ENCODE results near the gene DPYSL5.

Gene DPYSL5

GRCh38 chr2:26957041-26957440 lies 109.1 kb downstream of the DPYSL5 start:
- DNase-seq (ENCODE audit: low read depth in 1 of 2, low spot score in 1 of 2) = no peak

- no peak for DNase-seq (ENCODE audit: low read depth in 1 of 2, low spot score in 1 of 2)
Measured at GRCh38 chr2:26957534-26957933, 109.6 kb downstream of the DPYSL5 start.

DNA sequence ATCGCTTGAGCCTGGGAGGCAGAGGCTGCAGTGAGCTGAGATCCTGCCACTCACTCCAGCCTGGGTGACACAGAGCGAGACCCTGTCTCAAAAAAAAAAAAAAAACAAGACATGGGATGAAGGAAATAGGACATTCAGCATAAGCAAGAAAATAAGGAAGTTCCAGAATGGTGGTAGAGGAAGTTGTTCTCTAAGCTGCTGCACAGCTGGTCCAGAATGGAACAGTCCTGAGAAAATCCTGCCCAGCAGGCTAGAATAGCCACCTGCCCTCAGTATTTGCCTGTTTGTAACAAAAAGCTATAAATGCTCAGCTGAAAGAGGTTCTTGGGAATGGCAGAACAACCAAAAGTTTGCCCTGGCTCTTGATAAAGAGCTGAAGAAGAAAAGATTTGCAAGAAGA lies 111.4 kb downstream of the DPYSL5 start:
- no peak for DNase-seq (ENCODE audit: low read depth in 1 of 2, low spot score in 1 of 2)

DNA sequence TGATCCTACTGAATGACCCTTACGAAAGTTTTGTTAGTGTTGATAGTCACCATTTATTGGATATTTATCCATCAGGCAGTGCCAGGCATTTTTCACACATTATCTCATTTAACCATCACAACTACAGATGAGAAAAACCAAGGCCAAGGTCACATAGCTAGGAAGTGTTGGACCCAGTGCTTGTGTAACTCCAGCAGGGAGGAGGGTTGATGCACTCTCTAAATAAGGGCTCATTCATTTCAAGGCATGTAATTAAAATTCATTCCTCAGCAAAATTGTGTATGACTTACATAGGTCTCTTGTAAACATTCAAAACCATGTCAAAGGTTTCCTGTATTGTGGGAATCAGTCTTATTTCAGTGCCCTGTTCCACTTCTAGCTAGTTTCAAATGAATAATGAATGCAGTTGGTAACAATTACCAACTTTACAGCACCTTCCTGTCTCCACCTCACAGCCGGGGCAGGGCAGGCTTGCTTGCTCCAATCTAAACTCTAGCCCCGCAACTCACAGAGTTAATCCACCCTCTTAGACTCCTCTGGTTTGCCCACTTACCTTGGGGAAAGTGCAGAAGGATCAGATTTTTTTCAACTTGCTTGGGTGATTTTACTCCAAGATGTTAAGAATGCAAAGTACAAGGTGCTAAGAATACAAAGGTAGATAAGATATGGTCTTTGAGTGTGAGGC lies 116.7 kb downstream of the DPYSL5 start:
- DNase-seq (ENCODE audit: low read depth in 1 of 2, low spot score in 1 of 2) = no peak

DNA sequence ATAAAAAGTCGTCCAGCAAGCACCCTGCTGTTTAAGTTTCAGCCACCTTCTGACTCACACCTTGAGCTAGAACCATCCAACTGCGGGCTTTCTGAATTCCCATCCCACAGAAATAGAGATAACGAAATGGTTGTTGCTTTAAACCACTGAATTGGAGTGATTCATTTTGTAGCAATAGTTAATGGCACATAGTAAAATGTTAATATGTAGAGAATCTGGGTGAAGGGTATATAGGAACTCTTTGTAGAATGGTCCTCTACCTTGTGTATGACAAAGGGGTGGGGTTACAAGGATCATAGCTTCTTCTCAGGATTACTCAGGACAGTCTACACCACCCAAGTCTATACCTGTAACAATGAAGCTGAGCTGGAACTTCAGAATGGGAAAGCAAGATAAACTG lies 120.1 kb downstream of the DPYSL5 start:
- DNase-seq (ENCODE audit: low read depth in 1 of 2, low spot score in 1 of 2) = no peak

- no peak for DNase-seq (ENCODE audit: low read depth in 1 of 2, low spot score in 1 of 2)
Measured at GRCh38 chr2:26969077-26969844, 121.3 kb downstream of the DPYSL5 start.

GRCh38 chr2:26970244-26970927 lies 122.5 kb downstream of the DPYSL5 start, which contains the start of gene MAPRE3:
TSS of gene MAPRE3 (plus strand) at chr2:26970637. CDS start at chr2:27022219, 51,582 bp downstream.
- peak; percentile 61 to 64 for DNase-seq (ENCODE audit: low read depth in 1 of 2, low spot score in 1 of 2)

GRCh38 chr2:26970928-26971627 lies 123.1 kb downstream of the DPYSL5 start:
- DNase-seq (ENCODE audit: low read depth in 1 of 2, low spot score in 1 of 2) = peak in 1 of 2 donors; percentile 1

GRCh38 chr2:26971911-26972786 lies 124.2 kb downstream of the DPYSL5 start:
- DNase-seq (ENCODE audit: low read depth in 1 of 2, low spot score in 1 of 2) = no peak

DNA sequence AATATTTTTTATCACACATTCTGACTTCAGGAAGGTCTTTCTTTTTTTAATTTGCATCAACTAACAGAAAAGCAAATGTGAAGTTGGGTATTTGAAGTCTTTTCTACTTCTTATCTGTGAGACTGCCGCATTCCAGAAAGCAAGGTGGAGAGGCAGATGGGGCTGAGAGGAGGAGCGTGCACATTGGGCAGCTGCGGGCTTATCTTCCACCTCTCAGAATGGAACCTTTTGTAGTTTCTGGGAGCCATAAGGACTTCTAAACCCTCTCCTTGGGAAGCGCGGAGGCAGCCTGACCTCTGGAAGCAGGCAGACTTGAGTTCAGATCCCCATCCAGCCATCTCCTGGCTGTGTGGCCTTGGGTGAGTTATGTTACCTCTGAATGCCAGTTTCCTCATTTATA lies 126.4 kb downstream of the DPYSL5 start:
- DNase-seq (ENCODE audit: low read depth in 1 of 2, low spot score in 1 of 2) = no peak

DNA sequence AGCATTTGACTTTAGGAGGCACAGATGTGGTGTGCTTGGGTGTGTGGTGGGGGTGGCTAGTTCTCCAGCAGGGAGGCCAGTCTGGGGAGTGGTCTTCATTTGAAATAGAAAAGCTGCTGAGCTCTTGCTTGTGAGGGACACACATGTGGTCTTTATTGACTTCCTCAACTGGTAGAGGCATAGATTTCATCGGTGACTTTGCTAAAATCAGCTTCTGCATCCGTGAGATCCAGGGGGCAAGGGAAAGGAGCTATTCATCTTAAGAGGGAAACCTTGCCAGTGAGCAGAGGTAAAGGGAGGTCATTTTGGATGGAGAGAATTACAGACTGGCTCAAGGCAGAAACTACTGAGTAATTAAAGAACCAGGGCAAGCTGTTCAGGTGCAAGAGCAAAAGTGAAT lies 127.2 kb downstream of the DPYSL5 start:
- DNase-seq (ENCODE audit: low read depth in 1 of 2, low spot score in 1 of 2) = no peak

- no peak for DNase-seq (ENCODE audit: low read depth in 1 of 2, low spot score in 1 of 2)
Measured at GRCh38 chr2:26975656-26976055, 127.7 kb downstream of the DPYSL5 start.

GRCh38 chr2:26976237-26976636 lies 128.3 kb downstream of the DPYSL5 start:
- no peak for DNase-seq (ENCODE audit: low read depth in 1 of 2, low spot score in 1 of 2)

DNA sequence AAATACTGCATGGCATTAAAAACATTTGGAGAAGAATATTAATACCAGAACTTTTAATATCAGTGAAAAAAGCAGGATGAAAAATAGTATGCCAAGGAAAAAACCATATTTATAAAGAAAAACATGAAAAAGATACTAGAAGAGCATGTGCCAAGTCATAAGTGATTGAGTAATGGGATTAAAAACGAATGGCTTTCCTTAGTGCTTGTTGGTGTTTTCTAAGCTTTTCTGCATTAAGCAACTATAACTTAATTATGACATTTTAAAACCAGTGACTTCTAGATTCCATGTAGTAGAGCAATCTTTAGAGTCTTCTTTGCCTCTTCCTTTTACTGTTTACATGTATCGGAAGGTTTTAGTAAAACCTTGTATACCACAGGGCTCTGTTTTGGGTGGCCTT lies 129.1 kb downstream of the DPYSL5 start:
- no peak for DNase-seq (ENCODE audit: low read depth in 1 of 2, low spot score in 1 of 2)

DNA sequence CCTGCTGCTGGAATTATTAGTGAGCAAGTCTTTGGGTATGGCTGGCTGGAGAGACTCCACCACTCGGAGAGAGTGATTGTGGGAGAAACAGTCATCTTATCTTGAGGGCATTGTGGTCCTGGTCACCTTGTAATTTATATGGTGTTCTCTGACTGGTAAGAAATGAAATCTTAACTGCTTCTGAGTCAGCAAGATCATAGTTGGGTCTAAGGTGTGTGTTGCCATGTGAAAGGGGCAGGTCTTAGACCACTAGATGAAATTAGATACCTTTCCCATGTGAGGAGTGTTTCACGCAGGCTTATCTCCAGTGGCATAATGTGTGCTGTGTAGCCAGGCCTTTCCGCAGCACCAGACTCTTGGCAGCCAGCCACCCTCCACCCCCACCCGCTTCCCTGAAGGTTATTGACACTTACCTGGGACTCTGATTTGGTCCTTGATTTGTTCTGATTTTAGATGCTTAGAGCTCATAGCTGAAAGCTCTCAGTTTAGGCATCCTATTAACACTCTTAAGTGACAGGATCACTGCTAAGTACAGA lies 130.2 kb downstream of the DPYSL5 start:
- DNase-seq (ENCODE audit: low read depth in 1 of 2, low spot score in 1 of 2) = no peak

DNA sequence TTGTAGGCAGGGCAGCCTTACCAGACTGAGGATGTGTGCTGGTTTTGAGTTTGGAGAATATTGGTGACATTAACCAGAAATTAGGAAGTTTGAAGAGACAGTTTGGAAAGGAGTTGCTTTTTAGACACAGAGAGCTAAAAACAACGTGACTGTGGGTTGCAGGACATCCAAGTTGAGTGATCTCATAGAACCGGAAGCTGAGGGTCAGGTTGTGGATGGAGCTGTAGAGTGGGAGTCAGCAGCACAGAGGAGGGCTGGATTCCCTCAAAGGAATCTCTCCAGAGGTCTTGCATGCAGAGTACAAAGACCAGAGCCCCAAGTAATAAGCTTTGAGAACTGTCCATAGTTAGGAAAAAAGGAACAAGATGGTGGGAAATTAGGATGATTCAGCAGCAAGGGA lies 131.8 kb downstream of the DPYSL5 start:
- DNase-seq (ENCODE audit: low read depth in 1 of 2, low spot score in 1 of 2) = no peak

- DNase-seq (ENCODE audit: low read depth in 1 of 2, low spot score in 1 of 2) = no peak
Measured at GRCh38 chr2:26980971-26981370, 133.0 kb downstream of the DPYSL5 start.

- no peak for DNase-seq (ENCODE audit: low read depth in 1 of 2, low spot score in 1 of 2)
Measured at GRCh38 chr2:26982102-26982742, 134.3 kb downstream of the DPYSL5 start.

DNA sequence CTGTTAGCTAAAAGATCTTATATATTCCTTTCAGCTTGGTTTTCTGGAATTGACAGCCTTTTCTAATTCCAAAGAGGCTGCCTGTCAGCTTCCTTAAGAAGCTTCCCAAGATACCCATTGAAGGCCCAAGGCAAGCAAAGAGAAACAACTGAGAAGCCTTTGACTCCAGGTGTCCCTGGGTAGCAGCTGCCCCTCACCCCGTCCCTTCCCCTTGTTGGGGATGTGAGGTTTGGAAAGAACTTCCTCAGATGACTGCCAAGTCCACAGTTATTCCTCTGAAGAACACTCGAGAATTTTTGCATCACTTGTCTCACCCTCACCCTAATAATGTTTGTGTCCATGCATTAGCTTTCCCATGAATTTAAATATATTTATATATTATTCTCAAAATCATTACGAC lies 135.8 kb downstream of the DPYSL5 start:
- DNase-seq (ENCODE audit: low read depth in 1 of 2, low spot score in 1 of 2) = no peak

DNA sequence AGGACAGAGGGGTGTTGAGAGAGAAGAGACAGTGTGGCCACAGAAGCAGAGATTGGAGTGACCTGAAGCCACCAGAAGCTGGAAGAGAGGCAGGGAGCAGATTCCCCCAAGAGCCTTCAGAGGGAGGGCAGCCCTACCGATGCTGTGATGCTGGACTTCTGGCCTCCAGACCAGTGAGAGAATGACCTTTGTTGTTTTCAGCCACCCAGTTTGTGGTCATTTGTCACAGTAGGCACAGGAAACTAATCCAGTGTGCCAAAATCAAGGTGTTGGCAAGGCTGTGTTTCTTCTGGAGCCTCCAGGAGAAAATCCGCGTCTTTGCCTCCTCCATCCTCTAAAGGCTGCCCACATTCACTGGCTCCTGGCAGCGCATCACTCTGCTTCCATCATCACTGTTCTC lies 137.9 kb downstream of the DPYSL5 start:
- no peak for DNase-seq (ENCODE audit: low read depth in 1 of 2, low spot score in 1 of 2)

Measured in activated CD4-positive, alpha-beta T cell treated with anti-CD3 and anti-CD28 coated beads, Interleukin-2, amount 50 U/mL, for 24 hours (primary cell).